Left hindlimb (tissue), 1 donor: Measurements from ENCODE around the gene SDK1.
"Not testable (repeated sequence)": the region's sequence is repeated elsewhere in the genome, so short reads cannot be mapped to it uniquely, and the experiment has no call there.

Source experiments
- DNase-seq: peaks from one replicate; pipeline ENCODE4 v3.0.0-alpha.2; 2018

SDK1 gene

GRCh38 chr7:4094158-4094557 is 793.1 kb downstream of the SDK1 start:
- DNase-seq: not testable (repeated sequence)

- no peak for DNase-seq
These were observed 796.1 kb downstream of the SDK1 start for GRCh38 chr7:4097001-4097609.

- DNase-seq: no peak
These were observed 797.1 kb downstream of the SDK1 start for GRCh38 chr7:4098169-4098568.

GRCh38 chr7:4099651-4100050 is 798.6 kb downstream of the SDK1 start:
- no peak for DNase-seq

- DNase-seq: no peak
These were observed 799.1 kb downstream of the SDK1 start for GRCh38 chr7:4100148-4100547.

GRCh38 chr7:4100691-4101090 is 799.6 kb downstream of the SDK1 start:
- no peak for DNase-seq

GRCh38 chr7:4102231-4102841 is 801.3 kb downstream of the SDK1 start:
- DNase-seq: no peak

GRCh38 chr7:4103352-4104091 is 802.5 kb downstream of the SDK1 start:
- no peak for DNase-seq

- no peak for DNase-seq
These were observed 806.8 kb downstream of the SDK1 start for GRCh38 chr7:4107839-4108238.

GRCh38 chr7:4108951-4109350 is 807.9 kb downstream of the SDK1 start:
- no peak for DNase-seq

GRCh38 chr7:4109481-4110110 is 808.5 kb downstream of the SDK1 start:
- DNase-seq: no peak

GRCh38 chr7:4110438-4110837 is 809.4 kb downstream of the SDK1 start:
- DNase-seq: no peak

- no peak for DNase-seq
These were observed 810.1 kb downstream of the SDK1 start for GRCh38 chr7:4111166-4111565.

- no peak for DNase-seq
These were observed 812.2 kb downstream of the SDK1 start for GRCh38 chr7:4113271-4113670.

GRCh38 chr7:4113976-4114375 is 812.9 kb downstream of the SDK1 start:
- no peak for DNase-seq

GRCh38 chr7:4115442-4115841 is 814.4 kb downstream of the SDK1 start:
- DNase-seq: no peak

GRCh38 chr7:4115941-4116610 is 815.0 kb downstream of the SDK1 start:
- no peak for DNase-seq

GRCh38 chr7:4119848-4120247 is 818.8 kb downstream of the SDK1 start:
- no peak for DNase-seq

- no peak for DNase-seq
These were observed 822.3 kb downstream of the SDK1 start for GRCh38 chr7:4123346-4123745.

GRCh38 chr7:4123823-4124222 is 822.8 kb downstream of the SDK1 start:
- DNase-seq: no peak

- no peak for DNase-seq
These were observed 823.8 kb downstream of the SDK1 start for GRCh38 chr7:4124556-4125477.

GRCh38 chr7:4127909-4128560 is 827.0 kb downstream of the SDK1 start:
- no peak for DNase-seq
